ENCODE results near the gene TMEFF2. TPM values are rescaled to one million over a fixed set of nuclear protein-coding genes. Genes with fewer than 3 reads are reported as not detected.

Gene TMEFF2
- total RNA-seq, 1 donor from 2014 or later = 0.41 TPM

GRCh38 chr2:192159736-192160135, 35.0 kb downstream of the TMEFF2 start:
- DNase-seq (ENCODE audit: low read depth) = no peak
- no peaks in the 10 kb centered on the region for H3K27me3 ChIP-seq (ENCODE audit: insufficient read depth, low read length)
- H3K4me3 Mint-ChIP-seq (ENCODE audit: unreplicated experiment) = no peak overlapping the region
- no peaks in the 10 kb centered on the region for H3K4me1 ChIP-seq (ENCODE audit: insufficient read depth, low read length)
- H3K36me3 ChIP-seq (ENCODE audit: insufficient read depth, low read length) = no peaks in the 10 kb centered on the region
- no peaks in the 10 kb centered on the region for H3K36me3 Mint-ChIP-seq (ENCODE audit: low read depth, unreplicated experiment)
- no peak for FAIRE-seq
- H3K79me2 ChIP-seq (ENCODE audit: insufficient read depth, low read length) = no peaks in the 10 kb centered on the region
- no peak overlapping the region for H3K9ac ChIP-seq (ENCODE audit: low read length)
- no peak for TF ChIP-seq EZH2 (IDR thresholded peaks at IDR 0.05; ENCODE audit: insufficient read depth, low read length)
- TF ChIP-seq, protein P1, sequence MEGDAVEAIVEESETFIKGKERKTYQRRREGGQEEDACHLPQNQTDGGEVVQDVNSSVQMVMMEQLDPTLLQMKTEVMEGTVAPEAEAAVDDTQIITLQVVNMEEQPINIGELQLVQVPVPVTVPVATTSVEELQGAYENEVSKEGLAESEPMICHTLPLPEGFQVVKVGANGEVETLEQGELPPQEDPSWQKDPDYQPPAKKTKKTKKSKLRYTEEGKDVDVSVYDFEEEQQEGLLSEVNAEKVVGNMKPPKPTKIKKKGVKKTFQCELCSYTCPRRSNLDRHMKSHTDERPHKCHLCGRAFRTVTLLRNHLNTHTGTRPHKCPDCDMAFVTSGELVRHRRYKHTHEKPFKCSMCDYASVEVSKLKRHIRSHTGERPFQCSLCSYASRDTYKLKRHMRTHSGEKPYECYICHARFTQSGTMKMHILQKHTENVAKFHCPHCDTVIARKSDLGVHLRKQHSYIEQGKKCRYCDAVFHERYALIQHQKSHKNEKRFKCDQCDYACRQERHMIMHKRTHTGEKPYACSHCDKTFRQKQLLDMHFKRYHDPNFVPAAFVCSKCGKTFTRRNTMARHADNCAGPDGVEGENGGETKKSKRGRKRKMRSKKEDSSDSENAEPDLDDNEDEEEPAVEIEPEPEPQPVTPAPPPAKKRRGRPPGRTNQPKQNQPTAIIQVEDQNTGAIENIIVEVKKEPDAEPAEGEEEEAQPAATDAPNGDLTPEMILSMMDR (IDR thresholded peaks at IDR 0.05; ENCODE audit: insufficient read depth, low read depth, low read length) = no peak
- no peaks in the 10 kb centered on the region for H4K20me1 ChIP-seq (ENCODE audit: insufficient read depth, low read length)
- H3K27me3 Mint-ChIP-seq (ENCODE audit: low read depth, unreplicated experiment) = no peaks in the 10 kb centered on the region
- no peak overlapping the region for H2AFZ ChIP-seq (ENCODE audit: low read depth, low read length)
- H3K4me3 ChIP-seq (ENCODE audit: insufficient read depth, low read depth, low read length) = no peak overlapping the region
- H3K9me3 Mint-ChIP-seq (ENCODE audit: unreplicated experiment) = no peaks in the 10 kb centered on the region
- no peak overlapping the region for H3K27ac ChIP-seq (ENCODE audit: low read depth, low read length)
- no peak overlapping the region for H3K27ac Mint-ChIP-seq (ENCODE audit: unreplicated experiment)
- peaks cover 2% of the 10 kb centered on the region for H3K4me1 Mint-ChIP-seq (ENCODE audit: low read depth, unreplicated experiment)
- no peak overlapping the region for H3K4me2 ChIP-seq (ENCODE audit: low read length)
- H3K9me3 ChIP-seq (ENCODE audit: insufficient read depth, low read depth, low read length) = no peaks in the 10 kb centered on the region

DNA sequence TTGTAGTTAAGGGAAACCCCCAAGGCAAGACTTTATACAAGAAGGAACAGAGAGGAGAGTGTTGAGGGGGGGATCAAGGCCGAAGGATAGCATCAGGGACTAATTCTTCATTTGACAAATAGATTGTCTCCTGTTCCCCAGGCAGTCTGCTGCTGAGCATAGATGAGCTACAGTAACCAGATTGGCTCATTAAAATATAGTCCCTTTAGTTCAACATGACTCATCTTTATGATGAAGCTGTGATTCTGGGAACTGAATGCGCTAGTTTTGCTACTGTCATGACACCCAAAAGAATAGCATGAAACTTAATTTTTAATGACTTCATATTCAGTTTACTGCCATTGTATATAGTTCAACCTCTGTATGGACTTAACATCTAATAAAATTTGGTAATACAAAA, 35.5 kb downstream of the TMEFF2 start:
- no peak overlapping the region for H3K4me3 Mint-ChIP-seq (ENCODE audit: unreplicated experiment)
- no peaks in the 10 kb centered on the region for H3K9me3 ChIP-seq (ENCODE audit: insufficient read depth, low read depth, low read length)
- H3K79me2 ChIP-seq (ENCODE audit: insufficient read depth, low read length) = no peaks in the 10 kb centered on the region
- peak; percentile 14 for DNase-seq (ENCODE audit: low read depth)
- H3K4me2 ChIP-seq (ENCODE audit: low read length) = no peak overlapping the region
- no peak overlapping the region for H2AFZ ChIP-seq (ENCODE audit: low read depth, low read length)
- H3K9me3 Mint-ChIP-seq (ENCODE audit: unreplicated experiment) = no peaks in the 10 kb centered on the region
- H3K4me1 Mint-ChIP-seq (ENCODE audit: low read depth, unreplicated experiment) = peaks cover 2% of the 10 kb centered on the region
- no peaks in the 10 kb centered on the region for H3K36me3 ChIP-seq (ENCODE audit: insufficient read depth, low read length)
- H3K27ac ChIP-seq (ENCODE audit: low read depth, low read length) = no peak overlapping the region
- no peaks in the 10 kb centered on the region for H4K20me1 ChIP-seq (ENCODE audit: insufficient read depth, low read length)
- H3K27me3 Mint-ChIP-seq (ENCODE audit: low read depth, unreplicated experiment) = no peaks in the 10 kb centered on the region
- no peaks in the 10 kb centered on the region for H3K4me1 ChIP-seq (ENCODE audit: insufficient read depth, low read length)
- no peak for TF ChIP-seq EZH2 (IDR thresholded peaks at IDR 0.05; ENCODE audit: insufficient read depth, low read length)
- TF ChIP-seq, protein P1 (IDR thresholded peaks at IDR 0.05; ENCODE audit: insufficient read depth, low read depth, low read length) = no peak
- H3K9ac ChIP-seq (ENCODE audit: low read length) = no peak overlapping the region
- H3K4me3 ChIP-seq (ENCODE audit: insufficient read depth, low read depth, low read length) = no peak overlapping the region
- no peak for FAIRE-seq
- H3K27me3 ChIP-seq (ENCODE audit: insufficient read depth, low read length) = no peaks in the 10 kb centered on the region
- no peak overlapping the region for H3K27ac Mint-ChIP-seq (ENCODE audit: unreplicated experiment)
- H3K36me3 Mint-ChIP-seq (ENCODE audit: low read depth, unreplicated experiment) = no peaks in the 10 kb centered on the region

GRCh38 chr2:192157776-192158175, 37.0 kb downstream of the TMEFF2 start:
- FAIRE-seq = no peak
- H3K27me3 Mint-ChIP-seq (ENCODE audit: low read depth, unreplicated experiment) = no peaks in the 10 kb centered on the region
- TF ChIP-seq, protein P1 (IDR thresholded peaks at IDR 0.05; ENCODE audit: insufficient read depth, low read depth, low read length) = no peak
- no peak for TF ChIP-seq EZH2 (IDR thresholded peaks at IDR 0.05; ENCODE audit: insufficient read depth, low read length)

More at GRCh38 chr2:192157776-192158175, 37.0 kb downstream of the TMEFF2 start:
- Histone ChIP-seq H4K20me1 (ENCODE audit: insufficient read depth, low read length) (no peaks in the 10 kb centered on the region), H3K27ac (ENCODE audit: low read depth, low read length) (no peak overlapping the region), H3K4me2 (ENCODE audit: low read length) (no peak overlapping the region), H3K9ac (ENCODE audit: low read length) (no peak overlapping the region), H3K4me1 (ENCODE audit: insufficient read depth, low read length) (no peaks in the 10 kb centered on the region), H2AFZ (ENCODE audit: low read depth, low read length) (no peak overlapping the region), H3K27me3 (ENCODE audit: insufficient read depth, low read length) (no peaks in the 10 kb centered on the region), H3K4me3 (ENCODE audit: insufficient read depth, low read depth, low read length) (no peak overlapping the region), H3K9me3 (ENCODE audit: insufficient read depth, low read depth, low read length) (no peaks in the 10 kb centered on the region), H3K79me2 (ENCODE audit: insufficient read depth, low read length) (no peaks in the 10 kb centered on the region), H3K36me3 (ENCODE audit: insufficient read depth, low read length) (no peaks in the 10 kb centered on the region)
- no peak for DNase-seq (ENCODE audit: low read depth)
- H3K27ac Mint-ChIP-seq (ENCODE audit: unreplicated experiment) = no peak overlapping the region
- no peaks in the 10 kb centered on the region for H3K9me3 Mint-ChIP-seq (ENCODE audit: unreplicated experiment)
- no peaks in the 10 kb centered on the region for H3K36me3 Mint-ChIP-seq (ENCODE audit: low read depth, unreplicated experiment)
- H3K4me3 Mint-ChIP-seq (ENCODE audit: unreplicated experiment) = no peak overlapping the region
- peaks cover 2% of the 10 kb centered on the region for H3K4me1 Mint-ChIP-seq (ENCODE audit: low read depth, unreplicated experiment)
